Prostate gland (tissue), 2 donors: ENCODE measurements around the gene BCL6.

ENCODE experiments used
- POLR2A ChIP-seq: fragments of 450-650 bp; IDR thresholded peaks from one replicate; pipeline ENCODE4 v1.6.1; 2016; ENCODE audit warnings: antibody characterized with exemption, mild to moderate bottlenecking
- TF ChIP-seq, protein P1 (sequence below), 4 experiments: fragments of 200-600 bp in 2 of 4; fragments of 450-650 bp in 2 of 4; sonication (generic) in 2 of 4; IDR thresholded peaks; 1 replicate in 3 of 4; 2 replicates in 1 of 4; pipeline ENCODE4 v1.5.1; 2016 to 2019; ENCODE audit warnings: antibody characterized with exemption in 4 of 4, mild to moderate bottlenecking in 2 of 4, moderate library complexity in 2 of 4

DNA sequence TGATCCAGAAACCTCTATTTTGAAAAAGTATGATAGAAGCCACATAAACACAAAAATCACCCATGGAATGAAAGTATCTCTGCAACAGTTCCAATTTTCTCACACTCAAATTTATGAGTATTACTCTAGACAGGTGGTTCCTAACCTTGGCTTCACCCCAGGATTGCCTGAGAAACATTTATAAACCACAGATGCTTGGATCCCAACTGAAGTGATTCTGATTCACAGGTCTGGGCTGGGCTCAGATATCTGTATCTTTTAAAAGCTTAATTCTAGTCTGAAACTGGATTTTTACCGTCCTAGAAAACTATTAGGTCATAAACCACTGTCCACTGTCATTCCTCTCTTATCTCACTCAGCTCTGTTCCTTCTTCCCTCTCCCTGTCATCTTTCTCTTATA, 67.7 kb downstream of the BCL6 start:
- TF ChIP-seq, protein P1, sequence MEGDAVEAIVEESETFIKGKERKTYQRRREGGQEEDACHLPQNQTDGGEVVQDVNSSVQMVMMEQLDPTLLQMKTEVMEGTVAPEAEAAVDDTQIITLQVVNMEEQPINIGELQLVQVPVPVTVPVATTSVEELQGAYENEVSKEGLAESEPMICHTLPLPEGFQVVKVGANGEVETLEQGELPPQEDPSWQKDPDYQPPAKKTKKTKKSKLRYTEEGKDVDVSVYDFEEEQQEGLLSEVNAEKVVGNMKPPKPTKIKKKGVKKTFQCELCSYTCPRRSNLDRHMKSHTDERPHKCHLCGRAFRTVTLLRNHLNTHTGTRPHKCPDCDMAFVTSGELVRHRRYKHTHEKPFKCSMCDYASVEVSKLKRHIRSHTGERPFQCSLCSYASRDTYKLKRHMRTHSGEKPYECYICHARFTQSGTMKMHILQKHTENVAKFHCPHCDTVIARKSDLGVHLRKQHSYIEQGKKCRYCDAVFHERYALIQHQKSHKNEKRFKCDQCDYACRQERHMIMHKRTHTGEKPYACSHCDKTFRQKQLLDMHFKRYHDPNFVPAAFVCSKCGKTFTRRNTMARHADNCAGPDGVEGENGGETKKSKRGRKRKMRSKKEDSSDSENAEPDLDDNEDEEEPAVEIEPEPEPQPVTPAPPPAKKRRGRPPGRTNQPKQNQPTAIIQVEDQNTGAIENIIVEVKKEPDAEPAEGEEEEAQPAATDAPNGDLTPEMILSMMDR (IDR thresholded peaks at IDR 0.05): no peak
- TF ChIP-seq POLR2A: no peak
